H1 (cell line): ENCODE data around the gene LRP8.

ENCODE experiments used
- CHD1 ChIP-seq: IDR thresholded peaks from 2 replicates; pipeline ENCODE4 v1.6.1; 2012; ENCODE audit warnings: low read depth, low read length, improper control_type of control experiment
- EZH2 ChIP-seq: fragments of 200-600 bp; sonication (generic); IDR thresholded peaks from 2 replicates; pipeline ENCODE4 v1.7.1; 2012; ENCODE audit warnings: low read depth, mild to moderate bottlenecking, moderate library complexity, low read length, inconsistent platforms; ENCODE audit not compliant: severe bottlenecking
- FOSL1 ChIP-seq: IDR thresholded peaks from 2 replicates; pipeline ENCODE4 v1.6.1; 2011; ENCODE audit warnings: mild to moderate bottlenecking, low read depth, low read length, moderate library complexity; ENCODE audit not compliant: insufficient read depth
- NANOG ChIP-seq: IDR thresholded peaks from 2 replicates; pipeline ENCODE4 v1.6.1; 2011; ENCODE audit warnings: low read length, low read depth, mild to moderate bottlenecking, inconsistent platforms; ENCODE audit not compliant: insufficient read depth, poor library complexity, severe bottlenecking
- RFX5 ChIP-seq: IDR thresholded peaks from 2 replicates; pipeline ENCODE4 v1.6.1; 2011; ENCODE audit warnings: low read depth, low read length, improper control_type of control experiment, borderline replicate concordance
- RNF2 ChIP-seq: fragments of 200-900, 300-1000 bp; sonication (generic); IDR thresholded peaks from 2 replicates; pipeline ENCODE4 v1.7.1; 2016; ENCODE audit warnings: borderline replicate concordance, low read depth, mild to moderate bottlenecking, antibody characterized with exemption, low read length; ENCODE audit not compliant: poor library complexity, severe bottlenecking; ENCODE audit errors: missing control alignments
- SIN3A ChIP-seq, 2 experiments: IDR thresholded peaks in 1 of 2; conservative IDR thresholded peaks in 1 of 2; 2 replicates each; pipeline ENCODE4 v1.6.1; 2011 to 2012; ENCODE audit warnings: low read length in 2 of 2, improper control_type of control experiment in 1 of 2, low read depth in 1 of 2, mild to moderate bottlenecking in 1 of 2
- SP2 ChIP-seq: IDR thresholded peaks from 2 replicates; pipeline ENCODE4 v1.6.1; 2012; ENCODE audit warnings: mild to moderate bottlenecking, low read length, inconsistent platforms
- TF ChIP-seq, protein P1 (sequence below), 3 experiments: IDR thresholded peaks; 1 replicate in 2 of 3; 2 replicates in 1 of 3; pipeline versions ENCODE4 v1.5.1 to v1.6.1; 2011; ENCODE audit warnings: low read length in 3 of 3, mild to moderate bottlenecking in 3 of 3, inconsistent platforms in 2 of 3, low read depth in 1 of 3, moderate library complexity in 1 of 3; ENCODE audit not compliant: insufficient read depth in 1 of 3; ENCODE audit errors: control extremely low read depth in 1 of 3

DNA sequence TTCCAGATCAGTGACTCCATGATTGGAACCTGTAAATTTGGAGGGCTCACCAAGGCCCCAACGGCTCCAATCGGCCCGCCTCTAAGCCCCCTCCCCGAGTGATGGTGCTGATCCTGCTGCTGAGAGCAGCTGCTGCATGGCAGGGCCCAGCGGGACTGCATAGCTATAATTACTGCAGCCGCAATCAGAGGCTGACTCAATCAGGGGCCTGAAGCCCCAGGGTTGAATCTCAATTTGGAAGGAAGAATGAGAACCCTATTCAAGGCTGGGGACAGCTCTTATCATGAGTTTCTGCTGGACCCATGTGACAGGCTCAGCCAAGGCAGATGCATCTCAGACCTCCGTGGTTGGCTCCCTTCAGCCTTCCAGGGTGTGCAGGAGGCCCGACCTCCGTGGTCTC, 46.7 kb downstream of the LRP8 start:
- TF ChIP-seq RFX5 (no peak), EZH2 (no peak), CHD1 (no peak), NANOG (no peak), FOSL1 (no peak), RNF2 (no peak), SIN3A (conservative IDR thresholded peaks at IDR 0.05 in 1 of 2, IDR thresholded peaks at IDR 0.05 in 1 of 2; ENCODE audit: low read depth in 1 of 2, low read length in 2 of 2) (no peak), SP2 (no peak)
- TF ChIP-seq, protein P1, sequence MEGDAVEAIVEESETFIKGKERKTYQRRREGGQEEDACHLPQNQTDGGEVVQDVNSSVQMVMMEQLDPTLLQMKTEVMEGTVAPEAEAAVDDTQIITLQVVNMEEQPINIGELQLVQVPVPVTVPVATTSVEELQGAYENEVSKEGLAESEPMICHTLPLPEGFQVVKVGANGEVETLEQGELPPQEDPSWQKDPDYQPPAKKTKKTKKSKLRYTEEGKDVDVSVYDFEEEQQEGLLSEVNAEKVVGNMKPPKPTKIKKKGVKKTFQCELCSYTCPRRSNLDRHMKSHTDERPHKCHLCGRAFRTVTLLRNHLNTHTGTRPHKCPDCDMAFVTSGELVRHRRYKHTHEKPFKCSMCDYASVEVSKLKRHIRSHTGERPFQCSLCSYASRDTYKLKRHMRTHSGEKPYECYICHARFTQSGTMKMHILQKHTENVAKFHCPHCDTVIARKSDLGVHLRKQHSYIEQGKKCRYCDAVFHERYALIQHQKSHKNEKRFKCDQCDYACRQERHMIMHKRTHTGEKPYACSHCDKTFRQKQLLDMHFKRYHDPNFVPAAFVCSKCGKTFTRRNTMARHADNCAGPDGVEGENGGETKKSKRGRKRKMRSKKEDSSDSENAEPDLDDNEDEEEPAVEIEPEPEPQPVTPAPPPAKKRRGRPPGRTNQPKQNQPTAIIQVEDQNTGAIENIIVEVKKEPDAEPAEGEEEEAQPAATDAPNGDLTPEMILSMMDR (IDR thresholded peaks at IDR 0.05; ENCODE audit: control extremely low read depth in 1 of 3, insufficient read depth in 1 of 3, low read depth in 1 of 3, low read length in 3 of 3), result no peak
